Kasumi-1 (cell line): Measurements from ENCODE around the gene POLR2L.

Experiments used
- DNase-seq, 2 experiments: peaks; one replicate each; lab custom pipeline; 2025; lab: John Stamatoyannopoulos, UW

The POLR2L gene

DNA sequence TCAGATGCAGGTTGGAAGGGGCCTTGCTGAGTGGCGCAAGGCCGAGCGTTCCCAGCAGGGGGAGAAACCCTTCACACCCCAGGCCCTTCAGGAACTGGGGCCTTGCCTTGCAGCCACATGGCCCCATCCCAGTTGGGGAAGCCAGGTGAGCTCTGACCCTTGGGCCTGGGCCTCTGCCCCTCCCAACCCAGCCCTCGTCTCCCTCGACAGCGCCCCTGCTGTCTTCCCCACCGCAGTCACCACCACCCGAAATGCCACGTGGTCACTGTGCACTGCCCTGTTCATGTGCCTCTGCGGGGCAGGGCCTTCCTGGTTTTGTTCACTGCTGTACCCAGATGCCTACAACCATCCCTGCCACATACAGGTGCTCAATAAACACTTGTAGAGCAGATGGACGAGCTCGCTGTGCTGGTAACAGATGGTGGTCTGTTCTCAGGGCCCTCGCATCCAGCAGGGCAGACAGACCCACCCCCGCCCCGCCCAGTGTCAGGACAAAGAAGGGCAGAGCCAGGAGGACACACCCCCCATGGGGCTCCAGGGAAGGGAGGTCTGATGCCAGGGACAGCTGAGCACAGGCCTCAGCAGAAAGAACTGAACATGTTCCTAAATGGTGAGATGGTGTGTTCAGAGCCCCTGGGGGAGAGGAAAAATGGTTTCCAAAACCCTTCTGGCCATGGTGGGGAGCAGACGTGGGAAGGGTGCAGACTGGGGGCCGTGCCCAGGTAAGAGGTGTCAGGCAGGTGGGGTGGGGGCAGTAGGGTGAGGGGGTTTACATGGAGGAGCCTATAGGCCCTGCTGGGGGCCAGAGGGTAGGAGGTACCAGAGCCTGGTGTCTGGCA, 3.7 kb downstream of the POLR2L start:
- peak in 1 of 2 experiments; percentile 21 for DNase-seq

DNA sequence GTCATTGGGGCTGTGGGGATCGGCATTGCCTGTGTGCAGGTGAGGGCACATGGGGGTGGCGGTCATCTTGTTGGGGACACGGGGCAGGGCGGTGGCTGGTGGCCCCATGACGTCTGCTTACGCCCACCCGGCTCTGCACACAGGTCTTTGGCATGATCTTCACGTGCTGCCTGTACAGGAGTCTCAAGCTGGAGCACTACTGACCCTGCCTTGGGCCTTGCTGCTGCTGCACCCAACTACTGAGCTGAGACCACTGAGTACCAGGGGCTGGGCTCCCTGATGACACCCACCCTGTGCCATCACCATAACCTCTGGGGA, 4.4 kb downstream of the POLR2L start:
- no peak for DNase-seq

DNA sequence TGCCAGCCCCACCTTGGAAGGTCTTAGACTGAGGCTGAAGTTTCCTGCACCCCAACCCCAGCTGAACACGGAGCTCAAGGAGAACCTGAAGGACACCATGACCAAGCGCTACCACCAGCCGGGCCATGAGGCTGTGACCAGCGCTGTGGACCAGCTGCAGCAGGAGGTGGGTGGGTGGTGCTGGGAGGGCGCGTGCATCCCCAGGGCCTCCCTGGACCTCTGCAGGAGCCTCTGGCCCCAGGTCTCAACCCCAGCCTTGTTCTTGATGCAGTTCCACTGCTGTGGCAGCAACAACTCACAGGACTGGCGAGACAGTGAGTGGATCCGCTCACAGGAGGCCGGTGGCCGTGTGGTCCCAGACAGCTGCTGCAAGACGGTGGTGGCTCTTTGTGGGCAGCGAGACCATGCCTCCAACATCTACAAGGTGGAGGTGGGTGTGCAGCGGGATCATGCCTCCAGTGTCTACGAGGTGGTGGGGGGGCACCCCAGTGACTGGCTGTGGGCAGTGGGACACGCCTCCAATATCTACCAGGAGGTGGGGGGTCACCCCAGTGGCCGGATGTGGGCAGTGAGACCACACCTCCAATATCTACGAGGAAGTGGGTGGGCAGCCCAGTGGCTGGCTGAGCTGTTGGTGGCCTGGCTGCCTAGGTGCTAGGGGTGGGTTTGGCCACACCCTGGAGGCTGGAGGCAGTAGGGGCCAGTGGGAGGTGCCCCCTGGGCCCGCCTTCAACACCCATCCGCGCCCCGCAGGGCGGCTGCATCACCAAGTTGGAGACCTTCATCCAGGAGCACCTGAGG, 4.9 kb downstream of the POLR2L start:
- DNase-seq, result no peak

GRCh38 chr11:836700-837099, 5.6 kb downstream of the POLR2L start:
- no peak for DNase-seq

GRCh38 chr11:836274-836673, 6.1 kb downstream of the POLR2L start:
- DNase-seq, result no peak

- no peak for DNase-seq
These were observed 7.7 kb downstream of the POLR2L start for GRCh38 chr11:834371-835316.

- no peak for DNase-seq
These were observed 8.4 kb downstream of the POLR2L start for GRCh38 chr11:833849-834311.

GRCh38 chr11:833114-833791, 9.1 kb downstream of the POLR2L start:
- DNase-seq, result peak in 1 of 2 experiments; percentile 24

- peak in 1 of 2 experiments; percentile 40 for DNase-seq
These were observed 9.7 kb downstream of the POLR2L start, which contains the start of gene CD151 for GRCh38 chr11:832529-833113. Gene CD151 (plus strand): TSS chr11:832952. CDS start chr11:836070, 3,118 bp downstream.

DNA sequence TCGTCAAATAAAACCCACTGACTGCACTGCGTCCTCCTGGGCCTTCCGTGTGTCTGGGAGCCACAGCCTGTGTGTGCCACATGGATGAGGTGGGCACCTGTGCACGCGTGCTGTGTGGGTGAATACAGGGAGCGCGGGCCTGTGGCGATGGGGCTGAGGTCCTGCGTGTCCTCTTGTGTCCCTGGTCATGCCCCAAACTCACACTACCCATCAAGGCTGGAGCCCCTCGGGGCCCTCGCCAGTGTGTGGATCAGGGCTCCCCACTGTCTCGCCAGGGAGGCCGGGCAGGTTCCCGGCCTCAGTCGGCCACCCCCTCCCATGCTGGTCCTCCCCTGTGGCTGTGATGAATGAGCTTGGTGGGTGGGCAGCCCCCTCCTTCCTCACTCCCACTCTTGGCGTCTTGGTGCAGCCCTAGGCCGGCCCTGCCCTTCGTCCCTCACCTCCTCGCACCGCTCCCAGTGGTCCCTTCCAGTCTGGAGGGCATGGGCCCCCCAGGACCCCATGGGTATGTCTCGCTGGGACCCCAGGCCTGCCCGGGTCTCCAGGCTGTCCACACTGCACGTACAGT, 10.3 kb downstream of the POLR2L start:
- no peak for DNase-seq

DNA sequence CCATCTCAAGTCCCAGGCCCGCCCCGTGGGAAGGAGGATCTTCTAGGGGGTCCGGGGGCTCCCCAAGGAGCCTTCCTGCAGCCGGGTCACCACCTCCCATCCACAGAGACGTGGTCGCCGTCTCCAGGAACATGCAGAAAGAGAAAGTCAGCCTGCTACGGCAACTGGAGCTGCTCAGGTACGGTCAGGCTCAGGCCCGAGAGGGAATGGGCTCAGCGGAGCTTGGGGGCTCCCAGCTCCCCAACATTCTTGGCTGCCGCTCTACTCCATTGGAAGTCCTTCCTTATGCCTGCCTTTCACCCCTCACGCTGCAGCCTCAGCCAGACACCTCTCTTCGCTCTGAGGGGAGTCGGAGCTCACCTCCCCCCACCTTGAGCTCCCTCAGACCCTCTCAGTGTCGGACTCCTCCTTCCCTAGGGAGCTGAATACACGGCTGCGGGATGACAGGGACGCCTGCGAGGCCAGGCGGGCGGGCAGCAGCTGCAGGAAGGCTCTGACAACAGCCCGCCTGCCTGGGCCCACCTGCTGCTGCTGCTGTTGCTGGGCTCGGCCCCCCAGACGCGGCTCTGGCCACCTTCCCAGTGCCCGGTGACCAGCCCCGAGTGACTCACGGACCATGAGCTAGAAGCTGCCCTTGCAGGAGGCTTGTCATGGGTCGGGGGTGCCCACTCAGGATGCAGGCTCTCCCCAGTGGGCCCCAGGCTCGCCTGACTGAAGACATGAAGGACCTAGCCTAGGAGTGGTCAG, 11.0 kb downstream of the POLR2L start:
- no peak for DNase-seq

DNA sequence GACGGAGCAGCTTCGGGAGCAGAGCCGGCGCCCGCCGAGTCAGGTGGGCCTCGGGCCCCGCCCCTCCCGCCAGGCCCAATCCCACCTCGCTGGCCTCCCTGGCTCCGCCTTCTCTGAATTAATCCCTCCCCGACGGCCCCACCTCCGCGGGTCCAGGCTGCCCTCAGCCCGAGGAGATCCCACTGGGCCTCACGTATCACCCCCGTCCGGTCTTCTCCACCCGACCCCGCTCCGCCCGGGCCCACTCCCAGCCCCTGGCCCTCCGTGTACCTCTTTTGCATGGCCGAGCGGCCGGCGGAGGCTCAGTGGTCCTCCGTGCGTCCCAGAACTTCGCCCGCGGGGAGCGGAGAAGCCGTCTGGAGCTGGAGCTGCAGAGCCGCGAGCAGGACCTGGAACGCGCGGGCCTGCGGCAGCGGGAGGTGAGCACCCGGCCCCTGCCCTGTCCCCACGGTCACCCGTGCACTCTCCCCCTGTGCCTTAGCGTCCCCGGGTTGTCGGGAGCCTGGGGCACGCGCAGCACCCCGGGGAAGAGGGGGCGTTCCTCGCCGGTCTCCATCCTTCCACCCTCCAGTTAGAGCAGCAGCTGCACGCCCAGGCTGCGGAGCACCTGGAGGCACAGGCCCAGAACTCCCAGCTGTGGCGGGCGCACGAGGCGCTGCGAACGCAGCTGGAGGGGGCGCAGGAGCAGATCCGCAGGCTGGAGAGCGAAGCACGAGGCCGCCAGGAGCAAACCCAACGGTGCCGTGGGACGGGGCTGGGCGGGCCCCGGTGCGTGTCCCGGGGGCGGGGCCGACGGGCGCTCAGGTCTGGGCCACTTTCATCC, 11.8 kb downstream of the POLR2L start:
- peak; percentile 66 for DNase-seq

DNA sequence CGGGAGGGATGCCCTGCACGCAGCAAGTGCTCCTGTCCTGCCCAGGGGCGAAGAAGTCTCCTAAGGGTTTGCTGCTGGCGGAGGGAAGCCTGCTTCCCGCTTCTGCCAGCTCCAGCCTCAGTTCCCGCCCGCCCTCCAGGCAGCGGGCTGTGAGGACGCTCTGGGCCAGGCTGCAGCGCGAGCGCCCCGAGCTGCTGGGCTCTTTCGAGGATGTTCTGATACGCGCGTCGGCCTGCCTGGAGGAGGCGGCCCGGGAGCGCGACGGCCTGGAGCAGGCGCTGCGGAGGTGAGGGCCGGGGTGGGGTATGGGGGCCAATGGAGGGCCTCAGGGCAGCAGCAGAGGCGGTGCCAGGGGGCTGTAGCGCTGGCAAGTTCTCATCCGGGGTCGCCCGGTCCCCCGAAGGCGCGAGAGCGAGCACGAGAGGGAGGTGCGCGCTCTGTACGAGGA, 12.5 kb downstream of the POLR2L start:
- no peak for DNase-seq

DNA sequence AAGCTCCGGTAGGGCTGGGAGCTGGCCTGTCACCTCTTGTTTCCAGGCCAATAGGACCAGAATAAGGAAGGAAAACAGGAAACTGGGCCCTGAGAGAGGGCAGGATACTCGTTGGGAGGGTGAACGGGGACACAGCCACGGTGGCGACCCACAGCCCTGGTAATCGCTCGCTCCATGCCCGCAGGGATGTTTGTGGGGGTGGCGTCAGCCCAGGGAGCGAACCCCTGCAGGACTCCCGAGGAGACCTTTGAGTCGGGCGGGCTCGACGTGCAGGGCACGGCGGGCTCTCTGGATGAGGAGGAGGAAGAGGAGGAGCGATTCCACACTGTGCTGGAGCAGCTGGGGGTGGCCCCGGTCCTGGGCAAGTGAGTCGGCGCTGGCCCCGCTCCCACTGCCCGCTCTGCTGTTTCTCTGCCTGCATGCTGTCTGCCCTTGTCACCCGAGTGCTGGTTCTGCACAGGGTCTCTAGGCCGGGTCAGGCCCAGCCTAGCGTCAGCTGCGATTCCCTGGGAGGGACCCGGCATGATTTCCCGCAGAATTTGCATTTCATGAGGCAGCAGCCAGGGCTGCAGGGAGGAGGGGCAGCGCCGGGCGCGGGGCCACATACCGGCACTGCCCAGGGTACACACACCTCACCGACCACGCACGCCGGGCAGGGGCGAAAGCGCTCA, 13.0 kb downstream of the POLR2L start:
- no peak for DNase-seq

- DNase-seq, result no peak
These were observed 13.7 kb downstream of the POLR2L start for GRCh38 chr11:828506-829175.

DNA sequence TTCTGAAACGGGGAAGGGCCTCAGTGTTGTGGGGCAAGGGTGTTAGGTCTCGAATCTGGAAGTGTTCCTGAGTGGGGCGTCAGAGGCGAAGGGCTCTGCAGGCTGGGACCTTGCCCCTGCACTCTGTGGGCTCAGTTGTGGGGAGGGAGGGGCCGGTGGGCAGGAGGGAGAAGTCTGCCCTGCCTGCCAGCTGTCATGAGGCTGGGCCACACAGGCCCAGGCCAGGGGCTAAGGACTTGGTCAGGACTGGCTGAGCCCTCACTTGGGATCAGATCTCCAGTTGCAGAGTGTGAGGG, 14.5 kb downstream of the POLR2L start, which contains the start of gene CRACR2B:
Gene CRACR2B (plus strand): TSS at position 23 of the 296 bp plus-strand sequence. CDS start 689 bp downstream, outside the sequence.
- no peak for DNase-seq

DNA sequence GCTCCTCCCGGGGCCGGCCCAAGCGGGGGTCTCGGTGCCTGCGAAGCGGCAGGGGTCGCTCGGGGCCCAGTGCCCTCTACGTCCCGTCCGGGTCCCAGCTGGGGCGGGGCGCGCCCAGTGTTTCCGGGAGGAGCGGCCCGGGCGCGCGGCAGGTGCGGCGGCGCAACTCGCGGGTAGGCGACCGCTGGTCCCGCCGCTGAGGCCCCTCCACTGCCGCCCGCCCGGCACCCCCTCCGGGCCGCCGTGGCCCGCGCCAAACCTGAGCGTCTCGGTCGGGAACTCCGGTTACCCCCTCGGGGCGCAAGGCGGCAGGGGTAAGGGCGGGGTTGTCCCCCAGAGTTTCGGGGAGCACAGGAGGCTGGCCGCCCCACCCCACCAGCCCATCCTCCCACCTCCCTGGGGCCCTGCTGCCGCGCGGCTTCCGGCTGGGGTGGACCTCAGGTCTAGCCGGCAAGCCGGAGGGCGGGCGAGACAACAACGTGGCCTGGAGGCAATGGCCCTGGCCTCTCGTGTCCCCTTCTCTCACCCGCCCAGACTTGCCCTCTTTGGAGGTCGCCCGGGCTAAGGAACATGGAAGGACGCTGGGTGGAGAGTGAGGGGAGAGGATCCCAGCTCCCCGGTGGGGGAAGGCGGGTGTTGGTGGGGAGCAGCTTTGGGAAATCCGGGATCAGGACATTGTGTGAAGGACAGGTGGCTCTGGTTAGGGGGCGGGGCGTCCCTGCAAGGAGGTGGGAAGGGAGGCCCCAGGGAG, 15.0 kb downstream of the POLR2L start:
- DNase-seq, result no peak
